Right lung (tissue), 5 donors: Measurements from ENCODE around the gene SPEN. TPM values are rescaled to one million over a fixed set of nuclear protein-coding genes. Genes with fewer than 3 reads are reported as not detected.
"Not testable (repeated sequence)": the region's sequence is repeated elsewhere in the genome, so short reads cannot be mapped to it uniquely, and the experiment has no call there.

Experiments
- DNase-seq, 2 donors: peaks; one replicate each; pipeline ENCODE4 v3.0.0-alpha.2; 2013
- polyA plus RNA-seq, 5 donors: library from polyadenylated mRNA; unstranded; fragments of 120-200 nt; gene quantifications; one replicate each; pipeline versions ENCODE4 v1.2.1 to v1.2.3, GENCODE V29; 2013; ENCODE audit warnings: inconsistent platforms in 1 of 5, low replicate concordance in 1 of 5; ENCODE audit not compliant: insufficient read length in 5 of 5, insufficient read depth in 1 of 5

The SPEN gene
- polyA plus RNA-seq, 5 donors: 53.9 to 65.8 (median 55.9) TPM

GRCh38 chr1:15959827-15960446 is 112.4 kb downstream of the SPEN start:
- no peak for DNase-seq

DNA sequence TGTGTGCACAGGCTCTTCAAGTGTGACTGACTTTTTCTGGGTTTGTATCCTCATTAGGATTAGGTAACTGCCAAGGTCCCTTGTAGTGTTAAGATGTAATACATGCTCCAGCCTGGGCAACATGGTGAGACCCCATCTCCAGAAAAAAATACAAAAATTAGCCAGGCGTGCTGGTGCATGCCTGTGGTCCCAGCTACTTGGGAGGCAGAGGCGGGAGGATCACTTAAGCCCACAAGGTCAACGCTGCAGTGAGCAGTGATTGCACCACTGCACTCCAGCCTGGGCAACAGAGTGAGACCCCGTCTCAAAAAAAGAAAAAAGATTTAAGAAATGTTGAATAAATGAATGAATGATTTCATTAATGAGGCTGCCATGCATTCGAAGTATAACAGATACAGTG is 113.3 kb downstream of the SPEN start:
- DNase-seq: no peak

DNA sequence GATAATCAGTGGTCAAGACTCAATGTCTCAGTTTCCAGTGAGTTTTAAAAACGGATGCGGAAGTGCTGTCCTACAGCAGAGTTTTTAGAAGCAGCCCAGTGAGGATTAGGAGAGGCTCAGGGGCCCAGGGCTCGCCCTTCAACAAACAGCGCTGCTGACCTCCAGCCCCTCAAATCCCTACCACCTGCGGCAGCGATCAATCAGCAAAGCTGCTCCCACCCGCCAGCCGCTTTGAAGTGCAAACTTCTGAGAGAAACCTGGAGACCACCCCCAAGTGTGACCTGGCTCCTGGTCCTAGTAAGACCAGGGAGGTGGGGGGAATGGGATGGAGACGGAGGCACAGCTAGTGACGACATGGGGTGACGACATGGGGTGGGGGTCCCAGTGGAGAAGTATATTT is 114.0 kb downstream of the SPEN start:
- DNase-seq: no peak

GRCh38 chr1:15962176-15962575 is 114.7 kb downstream of the SPEN start:
- DNase-seq: no peak

DNA sequence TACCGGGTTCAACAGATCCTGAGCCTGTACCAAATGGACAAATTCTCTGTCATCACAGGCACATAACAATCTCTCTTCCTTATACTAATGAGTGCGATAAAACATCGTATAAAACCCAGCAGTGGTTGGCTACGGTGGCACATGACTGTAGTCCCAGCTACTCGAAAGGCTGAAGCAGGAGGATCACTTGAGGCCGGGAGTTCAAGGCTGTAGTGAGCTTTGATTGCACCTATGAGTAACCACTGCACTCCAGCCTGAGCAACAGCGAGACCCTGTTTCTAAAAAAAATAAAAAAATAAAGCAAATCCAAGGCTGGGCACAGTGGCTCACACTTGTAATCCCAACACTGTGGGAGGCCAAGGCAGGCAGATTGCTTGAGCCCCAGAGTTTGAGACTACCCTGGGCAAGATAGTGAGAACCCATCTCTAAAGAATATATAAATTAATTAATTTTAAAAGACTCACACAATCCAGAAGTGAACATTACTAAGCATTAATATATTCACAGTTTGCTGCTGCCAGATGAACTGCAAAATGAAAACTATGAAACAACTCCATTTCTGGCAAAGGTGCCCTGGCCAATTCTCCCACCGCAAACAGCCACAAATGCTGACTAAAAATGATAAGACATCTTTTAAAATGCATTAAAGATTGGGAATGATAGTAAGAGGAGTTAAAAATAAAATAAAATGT is 115.3 kb downstream of the SPEN start:
- DNase-seq: no peak

GRCh38 chr1:15963363-15963967 is 116.0 kb downstream of the SPEN start:
- DNase-seq: no peak

DNA sequence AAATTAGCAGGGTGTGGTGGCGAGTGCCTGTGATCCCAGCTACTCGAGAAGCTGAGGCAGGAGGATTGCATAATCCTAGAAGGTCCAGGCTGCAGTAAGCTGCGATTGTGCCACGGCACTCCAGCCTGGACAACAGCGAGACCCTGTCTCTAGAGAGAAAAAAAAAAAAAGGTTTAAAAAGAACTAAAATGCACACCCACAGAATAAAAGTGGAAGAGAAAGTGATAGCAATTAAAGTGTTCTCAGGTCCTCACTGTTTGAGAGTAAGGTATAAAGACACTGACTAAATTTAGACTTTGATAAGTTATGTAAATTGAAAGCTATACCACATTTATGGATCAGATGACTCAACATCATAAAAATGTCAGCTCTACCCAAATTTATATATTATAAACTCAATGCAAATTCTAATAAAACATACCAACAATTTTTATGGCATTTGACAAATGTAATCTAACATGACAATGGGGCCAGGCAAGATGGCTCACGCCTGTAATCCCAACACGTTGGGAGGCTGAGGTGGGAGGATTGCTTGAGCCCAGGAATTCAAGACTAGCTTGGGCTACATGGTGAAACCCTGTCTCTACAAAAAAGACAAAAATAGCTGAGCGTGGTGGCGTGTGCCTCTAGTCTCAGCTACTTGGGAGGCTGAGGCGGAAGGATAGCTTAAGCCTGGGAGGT is 116.6 kb downstream of the SPEN start:
- no peak for DNase-seq

DNA sequence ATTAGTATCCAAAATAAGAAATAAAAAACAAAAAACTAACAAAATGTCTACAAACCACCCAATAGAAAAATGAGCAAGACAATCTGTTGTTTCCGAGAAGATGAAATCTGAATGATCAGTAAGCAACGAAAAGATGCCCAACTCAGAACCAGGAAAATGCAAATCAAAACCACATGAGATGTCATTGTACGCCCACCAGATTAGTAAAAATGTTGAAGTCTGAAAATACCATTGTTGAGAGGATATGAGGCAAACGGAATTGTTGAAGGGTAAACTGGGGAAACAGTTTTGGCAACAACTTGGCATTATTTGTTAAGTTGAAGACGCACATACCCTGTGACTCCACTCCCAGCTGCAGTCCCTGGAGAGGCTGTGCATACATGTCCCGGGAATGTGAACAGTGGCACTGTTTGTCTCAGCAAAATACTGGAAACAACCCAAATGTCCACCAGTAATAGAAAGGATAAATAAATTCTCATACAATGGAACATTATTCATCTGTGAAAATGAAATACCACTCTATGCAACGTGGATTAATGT is 117.8 kb downstream of the SPEN start:
- no peak for DNase-seq

GRCh38 chr1:15966081-15966955 is 118.8 kb downstream of the SPEN start:
- DNase-seq: no peak

DNA sequence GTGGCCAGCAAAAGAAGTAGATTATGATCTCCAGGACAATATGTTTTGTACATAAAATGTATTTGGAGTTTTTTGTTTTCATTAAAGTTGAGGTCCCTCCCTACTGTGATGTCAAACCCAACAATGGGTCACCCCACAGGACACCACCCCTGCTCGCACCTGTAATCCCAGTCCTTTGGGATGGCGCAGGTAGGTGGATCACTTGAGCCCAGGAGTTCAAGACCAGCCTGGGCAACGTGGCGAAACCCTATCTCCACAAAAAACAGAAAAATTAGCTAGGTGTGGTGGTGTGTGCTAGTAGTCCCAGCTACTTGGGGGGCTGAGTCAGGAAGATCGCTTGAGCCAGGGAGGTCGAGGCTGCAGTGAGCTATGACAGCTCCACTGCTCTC is 119.4 kb downstream of the SPEN start:
- no peak for DNase-seq

DNA sequence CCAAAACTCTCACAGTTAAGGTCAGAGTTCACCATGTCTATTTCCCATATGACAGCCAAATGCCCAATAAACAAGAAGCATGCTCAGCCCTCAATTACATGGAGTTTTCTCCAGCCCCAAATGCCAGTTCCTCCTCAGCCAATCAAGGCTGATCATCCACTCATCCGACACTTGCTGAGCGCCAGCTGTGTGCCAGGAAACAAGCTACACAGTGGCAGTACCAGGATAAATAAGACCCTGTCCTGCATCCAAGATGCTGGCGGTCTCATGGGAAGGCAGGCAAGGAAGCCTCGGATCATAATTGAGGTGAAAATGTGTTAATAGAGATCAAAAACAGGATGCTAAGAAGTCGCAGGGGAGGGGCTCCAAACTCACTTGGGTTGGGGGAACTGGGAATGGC is 120.7 kb downstream of the SPEN start:
- no peak for DNase-seq

DNA sequence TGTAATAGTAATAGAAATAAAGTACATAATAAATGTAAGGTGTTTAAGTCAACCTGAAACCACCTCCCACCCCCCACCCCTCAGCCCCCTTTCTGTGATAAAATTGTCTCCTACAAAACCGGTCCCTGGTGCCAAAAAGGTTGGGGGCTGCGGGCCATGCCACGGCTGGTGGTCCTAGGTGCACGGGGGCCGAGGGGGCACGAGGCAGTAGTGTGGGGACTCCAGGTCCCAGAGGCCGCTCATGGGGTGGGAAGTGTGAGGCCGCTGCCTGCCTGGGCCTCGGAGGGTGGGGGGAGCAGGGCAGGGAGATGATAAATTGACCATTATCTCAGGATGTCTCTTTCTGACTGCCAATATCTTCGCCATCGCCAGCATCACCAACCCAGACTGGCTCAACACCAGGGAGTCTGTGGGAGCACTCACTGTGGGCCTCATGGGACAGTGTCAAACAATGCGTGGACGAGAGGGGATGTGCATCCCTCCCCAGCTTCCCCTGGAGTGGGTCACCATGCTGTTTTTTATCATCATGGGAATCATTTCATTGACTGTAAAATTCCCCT is 121.9 kb downstream of the SPEN start:
- no peak for DNase-seq

DNA sequence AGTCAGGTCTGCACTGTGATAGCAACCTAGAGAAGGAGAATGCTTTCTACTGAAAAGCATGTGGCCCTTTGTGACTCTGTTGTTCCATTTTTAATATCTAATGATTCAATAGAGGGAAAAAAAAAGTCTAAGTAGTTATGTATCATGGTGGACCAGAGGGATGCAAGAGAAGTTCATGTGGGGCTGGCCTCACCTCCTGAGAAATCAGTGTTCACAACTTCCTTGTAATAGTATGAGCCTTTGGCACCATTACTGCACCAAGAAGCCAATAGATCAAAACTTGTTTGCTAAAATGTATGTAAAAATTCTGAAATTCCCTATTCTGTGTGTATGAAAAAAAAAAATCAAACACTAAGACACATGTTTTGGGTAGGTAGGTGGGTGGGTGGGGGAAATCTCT is 123.4 kb downstream of the SPEN start:
- no peak for DNase-seq

- DNase-seq: no peak
Observed at GRCh38 chr1:15972409-15972808, 124.9 kb downstream of the SPEN start.

DNA sequence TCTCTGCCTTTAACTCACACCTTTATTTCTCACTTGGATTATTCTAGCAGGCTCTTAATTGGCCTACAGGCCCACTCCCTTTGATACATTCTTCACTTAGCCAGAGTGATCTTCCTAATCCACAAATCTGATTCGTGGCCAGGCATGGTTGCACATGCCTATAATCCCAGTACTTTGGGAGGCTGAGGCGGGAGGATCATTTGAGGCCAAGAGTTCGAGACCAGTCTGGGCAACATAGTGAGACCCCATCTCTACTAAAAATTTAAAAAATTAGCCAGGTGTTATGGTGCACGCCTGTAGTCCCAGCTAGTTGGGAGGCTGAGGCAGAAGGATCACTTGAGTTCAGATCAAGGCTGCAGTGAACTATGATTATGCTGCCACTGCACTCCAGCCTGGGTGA is 126.3 kb downstream of the SPEN start:
- no peak for DNase-seq

GRCh38 chr1:15974855-15975254 is 127.3 kb downstream of the SPEN start:
- no peak for DNase-seq

GRCh38 chr1:15975358-15975804 is 127.9 kb downstream of the SPEN start:
- DNase-seq: peak; percentile 28 to 30

- DNase-seq: peak; percentile 90 to 91
Observed at GRCh38 chr1:15975805-15976680, 128.5 kb downstream of the SPEN start, which contains the start of gene ZBTB17. Gene ZBTB17 (minus strand): TSS chr1:15976101. CDS start chr1:15948495, 27,606 bp downstream.

DNA sequence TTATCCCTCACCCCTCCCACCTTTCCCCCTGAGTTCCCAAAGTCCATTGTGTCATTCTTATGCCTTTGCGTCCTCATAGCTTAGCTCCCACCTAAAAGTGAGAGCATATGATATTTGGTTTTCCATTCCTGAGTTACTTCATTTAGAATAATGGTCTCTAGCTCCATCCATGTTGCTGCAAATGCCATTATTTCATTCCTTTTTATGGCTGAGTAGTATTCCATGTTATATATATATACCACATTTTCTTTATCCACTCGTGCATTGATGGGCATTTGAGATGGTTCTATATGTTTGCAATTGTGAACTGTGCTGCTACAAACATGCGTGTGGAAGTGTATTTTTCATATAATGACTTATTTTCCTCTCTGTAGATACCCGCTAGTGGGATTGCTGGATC is 130.4 kb downstream of the SPEN start:
- DNase-seq: not testable (repeated sequence)

DNA sequence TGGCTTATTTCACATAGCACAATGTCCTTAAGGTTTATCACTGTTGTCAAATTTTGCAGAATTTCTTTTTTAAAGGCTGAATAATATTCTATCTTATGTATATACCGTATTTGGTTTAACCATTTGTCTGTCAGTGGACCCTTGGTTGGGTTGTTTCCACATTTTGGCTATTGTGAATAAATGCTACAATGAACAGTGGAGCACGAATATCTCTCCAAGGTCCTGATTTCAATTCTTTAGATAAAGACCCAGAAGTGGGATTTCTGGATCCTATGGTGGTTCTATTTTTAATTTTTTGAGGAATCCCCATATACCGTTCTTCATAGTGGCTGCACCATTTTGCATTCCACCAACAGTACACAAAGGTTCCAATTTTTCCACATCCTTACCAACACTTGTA is 134.2 kb downstream of the SPEN start:
- no peak for DNase-seq
